SK-N-SH treated with all-trans-retinoic acid at 6 μM for 48 hours (cell line): Measurements from ENCODE around the gene CCL4.

Source experiments
- ARNTL ChIP-seq: fragments of 450-650 bp; formaldehyde crosslinking; IDR thresholded peaks from 2 replicates; pipeline ENCODE4 v1.5.0; 2020; ENCODE audit warnings: low read depth, mild to moderate bottlenecking, moderate library complexity, borderline replicate concordance
- BACH2 ChIP-seq: fragments of 250-450 bp; sonication (Bioruptor Pico); IDR thresholded peaks from 2 replicates; pipeline ENCODE4 v1.9.0; 2021; ENCODE audit warnings: mild to moderate bottlenecking, borderline replicate concordance
- PPARA ChIP-seq: fragments of 250-450 bp; sonication (Bioruptor Pico); IDR thresholded peaks from 2 replicates; pipeline ENCODE4 v1.5.0; 2020; ENCODE audit warnings: mild to moderate bottlenecking, borderline replicate concordance
- TCF4 ChIP-seq: fragments of 250-450 bp; sonication (Bioruptor Pico); IDR thresholded peaks from 2 replicates; pipeline ENCODE4 v1.8.0; 2021; ENCODE audit warnings: mild to moderate bottlenecking, moderate library complexity, borderline replicate concordance
- TOX ChIP-seq: fragments of 250-450 bp; sonication (Bioruptor Pico); IDR thresholded peaks from 2 replicates; pipeline ENCODE4 v1.8.0; 2021; ENCODE audit warnings: mild to moderate bottlenecking, moderate library complexity, borderline replicate concordance
- ZFP30 ChIP-seq: fragments of 450-650 bp; formaldehyde crosslinking; IDR thresholded peaks from 2 replicates; pipeline ENCODE4 v1.5.0; 2022; ENCODE audit warnings: mild to moderate bottlenecking, moderate library complexity
- ZNF70 ChIP-seq: fragments of 450-650 bp; formaldehyde crosslinking; IDR thresholded peaks from 2 replicates; pipeline ENCODE4 v1.5.0; 2020; ENCODE audit warnings: mild to moderate bottlenecking, moderate library complexity
- TF ChIP-seq, protein P1 (sequence below): fragments of 250-450 bp; sonication (Bioruptor Pico); IDR thresholded peaks from 2 replicates; pipeline ENCODE4 v1.5.1; 2021; ENCODE audit warnings: mild to moderate bottlenecking, moderate library complexity
- TF ChIP-seq, protein P2 (sequence below): fragments of 250-450 bp; sonication (Bioruptor Pico); IDR thresholded peaks from 2 replicates; pipeline ENCODE4 v1.8.0; 2021; ENCODE audit warnings: low read depth, mild to moderate bottlenecking, moderate library complexity, borderline replicate concordance
- TF ChIP-seq, protein P3 (sequence below): fragments of 250-450 bp; sonication (Bioruptor Pico); IDR thresholded peaks from 2 replicates; pipeline ENCODE4 v1.8.0; 2020; ENCODE audit warnings: mild to moderate bottlenecking, moderate library complexity, borderline replicate concordance
- TF ChIP-seq, protein P4 (sequence below): fragments of 250-450 bp; sonication (Bioruptor Pico); IDR thresholded peaks from 2 replicates; pipeline ENCODE4 v1.5.1; 2020; ENCODE audit warnings: low read depth, mild to moderate bottlenecking, moderate library complexity
- TF ChIP-seq, protein P5 (sequence below): fragments of 250-450 bp; sonication (Bioruptor Pico); IDR thresholded peaks from 2 replicates; pipeline ENCODE4 v1.5.0; 2020; ENCODE audit warnings: mild to moderate bottlenecking, moderate library complexity

DNA sequence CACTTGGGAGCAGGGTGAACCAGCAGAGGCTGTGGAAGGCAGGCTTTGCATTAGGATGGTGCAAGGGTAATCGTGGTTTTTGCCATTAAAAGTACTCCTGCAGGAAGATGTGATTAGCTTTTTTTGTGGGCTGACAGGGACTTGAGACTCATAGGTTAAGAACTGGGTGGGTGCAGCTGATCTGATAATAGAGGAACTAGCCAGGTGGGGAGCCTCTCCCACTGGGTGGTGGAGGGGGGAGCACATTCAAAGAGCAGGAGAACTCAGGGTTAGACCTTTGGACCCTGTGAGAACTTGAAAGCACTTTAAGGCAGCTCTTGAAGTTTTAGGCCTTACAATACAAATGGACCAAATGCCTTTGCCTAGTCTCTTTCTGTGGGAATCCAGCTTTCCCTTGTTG lies 32.4 kb downstream of the CCL4 start:
- TF ChIP-seq, protein P1, sequence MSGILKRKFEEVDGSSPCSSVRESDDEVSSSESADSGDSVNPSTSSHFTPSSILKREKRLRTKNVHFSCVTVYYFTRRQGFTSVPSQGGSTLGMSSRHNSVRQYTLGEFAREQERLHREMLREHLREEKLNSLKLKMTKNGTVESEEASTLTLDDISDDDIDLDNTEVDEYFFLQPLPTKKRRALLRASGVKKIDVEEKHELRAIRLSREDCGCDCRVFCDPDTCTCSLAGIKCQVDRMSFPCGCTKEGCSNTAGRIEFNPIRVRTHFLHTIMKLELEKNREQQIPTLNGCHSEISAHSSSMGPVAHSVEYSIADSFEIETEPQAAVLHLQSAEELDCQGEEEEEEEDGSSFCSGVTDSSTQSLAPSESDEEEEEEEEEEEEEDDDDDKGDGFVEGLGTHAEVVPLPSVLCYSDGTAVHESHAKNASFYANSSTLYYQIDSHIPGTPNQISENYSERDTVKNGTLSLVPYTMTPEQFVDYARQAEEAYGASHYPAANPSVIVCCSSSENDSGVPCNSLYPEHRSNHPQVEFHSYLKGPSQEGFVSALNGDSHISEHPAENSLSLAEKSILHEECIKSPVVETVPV (CRISPR knock-in tag) = no peak
- TF ChIP-seq PPARA (CRISPR knock-in tag) (no peak), TOX (CRISPR knock-in tag) (no peak), ZNF70 (no peak), ARNTL (CRISPR knock-in tag) (no peak), BACH2 (CRISPR knock-in tag) (no peak), TCF4 (CRISPR knock-in tag) (no peak), ZFP30 (CRISPR knock-in tag) (no peak)
- TF ChIP-seq, protein P2, sequence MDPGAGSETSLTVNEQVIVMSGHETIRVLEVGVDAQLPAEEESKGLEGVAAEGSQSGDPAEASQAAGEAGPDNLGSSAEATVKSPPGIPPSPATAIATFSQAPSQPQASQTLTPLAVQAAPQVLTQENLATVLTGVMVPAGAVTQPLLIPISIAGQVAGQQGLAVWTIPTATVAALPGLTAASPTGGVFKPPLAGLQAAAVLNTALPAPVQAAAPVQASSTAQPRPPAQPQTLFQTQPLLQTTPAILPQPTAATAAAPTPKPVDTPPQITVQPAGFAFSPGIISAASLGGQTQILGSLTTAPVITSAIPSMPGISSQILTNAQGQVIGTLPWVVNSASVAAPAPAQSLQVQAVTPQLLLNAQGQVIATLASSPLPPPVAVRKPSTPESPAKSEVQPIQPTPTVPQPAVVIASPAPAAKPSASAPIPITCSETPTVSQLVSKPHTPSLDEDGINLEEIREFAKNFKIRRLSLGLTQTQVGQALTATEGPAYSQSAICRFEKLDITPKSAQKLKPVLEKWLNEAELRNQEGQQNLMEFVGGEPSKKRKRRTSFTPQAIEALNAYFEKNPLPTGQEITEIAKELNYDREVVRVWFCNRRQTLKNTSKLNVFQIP (CRISPR knock-in tag) = no peak
- TF ChIP-seq, protein P3, sequence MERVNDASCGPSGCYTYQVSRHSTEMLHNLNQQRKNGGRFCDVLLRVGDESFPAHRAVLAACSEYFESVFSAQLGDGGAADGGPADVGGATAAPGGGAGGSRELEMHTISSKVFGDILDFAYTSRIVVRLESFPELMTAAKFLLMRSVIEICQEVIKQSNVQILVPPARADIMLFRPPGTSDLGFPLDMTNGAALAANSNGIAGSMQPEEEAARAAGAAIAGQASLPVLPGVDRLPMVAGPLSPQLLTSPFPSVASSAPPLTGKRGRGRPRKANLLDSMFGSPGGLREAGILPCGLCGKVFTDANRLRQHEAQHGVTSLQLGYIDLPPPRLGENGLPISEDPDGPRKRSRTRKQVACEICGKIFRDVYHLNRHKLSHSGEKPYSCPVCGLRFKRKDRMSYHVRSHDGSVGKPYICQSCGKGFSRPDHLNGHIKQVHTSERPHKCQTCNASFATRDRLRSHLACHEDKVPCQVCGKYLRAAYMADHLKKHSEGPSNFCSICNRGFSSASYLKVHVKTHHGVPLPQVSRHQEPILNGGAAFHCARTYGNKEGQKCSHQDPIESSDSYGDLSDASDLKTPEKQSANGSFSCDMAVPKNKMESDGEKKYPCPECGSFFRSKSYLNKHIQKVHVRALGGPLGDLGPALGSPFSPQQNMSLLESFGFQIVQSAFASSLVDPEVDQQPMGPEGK (CRISPR knock-in tag) = no peak
- TF ChIP-seq, protein P4, sequence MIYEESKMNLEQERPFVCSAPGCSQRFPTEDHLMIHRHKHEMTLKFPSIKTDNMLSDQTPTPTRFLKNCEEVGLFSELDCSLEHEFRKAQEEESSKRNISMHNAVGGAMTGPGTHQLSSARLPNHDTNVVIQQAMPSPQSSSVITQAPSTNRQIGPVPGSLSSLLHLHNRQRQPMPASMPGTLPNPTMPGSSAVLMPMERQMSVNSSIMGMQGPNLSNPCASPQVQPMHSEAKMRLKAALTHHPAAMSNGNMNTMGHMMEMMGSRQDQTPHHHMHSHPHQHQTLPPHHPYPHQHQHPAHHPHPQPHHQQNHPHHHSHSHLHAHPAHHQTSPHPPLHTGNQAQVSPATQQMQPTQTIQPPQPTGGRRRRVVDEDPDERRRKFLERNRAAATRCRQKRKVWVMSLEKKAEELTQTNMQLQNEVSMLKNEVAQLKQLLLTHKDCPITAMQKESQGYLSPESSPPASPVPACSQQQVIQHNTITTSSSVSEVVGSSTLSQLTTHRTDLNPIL (CRISPR knock-in tag) = no peak
- TF ChIP-seq, protein P5, sequence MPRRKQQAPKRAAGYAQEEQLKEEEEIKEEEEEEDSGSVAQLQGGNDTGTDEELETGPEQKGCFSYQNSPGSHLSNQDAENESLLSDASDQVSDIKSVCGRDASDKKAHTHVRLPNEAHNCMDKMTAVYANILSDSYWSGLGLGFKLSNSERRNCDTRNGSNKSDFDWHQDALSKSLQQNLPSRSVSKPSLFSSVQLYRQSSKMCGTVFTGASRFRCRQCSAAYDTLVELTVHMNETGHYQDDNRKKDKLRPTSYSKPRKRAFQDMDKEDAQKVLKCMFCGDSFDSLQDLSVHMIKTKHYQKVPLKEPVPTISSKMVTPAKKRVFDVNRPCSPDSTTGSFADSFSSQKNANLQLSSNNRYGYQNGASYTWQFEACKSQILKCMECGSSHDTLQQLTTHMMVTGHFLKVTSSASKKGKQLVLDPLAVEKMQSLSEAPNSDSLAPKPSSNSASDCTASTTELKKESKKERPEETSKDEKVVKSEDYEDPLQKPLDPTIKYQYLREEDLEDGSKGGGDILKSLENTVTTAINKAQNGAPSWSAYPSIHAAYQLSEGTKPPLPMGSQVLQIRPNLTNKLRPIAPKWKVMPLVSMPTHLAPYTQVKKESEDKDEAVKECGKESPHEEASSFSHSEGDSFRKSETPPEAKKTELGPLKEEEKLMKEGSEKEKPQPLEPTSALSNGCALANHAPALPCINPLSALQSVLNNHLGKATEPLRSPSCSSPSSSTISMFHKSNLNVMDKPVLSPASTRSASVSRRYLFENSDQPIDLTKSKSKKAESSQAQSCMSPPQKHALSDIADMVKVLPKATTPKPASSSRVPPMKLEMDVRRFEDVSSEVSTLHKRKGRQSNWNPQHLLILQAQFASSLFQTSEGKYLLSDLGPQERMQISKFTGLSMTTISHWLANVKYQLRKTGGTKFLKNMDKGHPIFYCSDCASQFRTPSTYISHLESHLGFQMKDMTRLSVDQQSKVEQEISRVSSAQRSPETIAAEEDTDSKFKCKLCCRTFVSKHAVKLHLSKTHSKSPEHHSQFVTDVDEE (CRISPR knock-in tag) = no peak
